Stimulated activated naive CD8-positive, alpha-beta T cell treated with anti-CD3 and anti-CD28 coated beads, Interleukin-15, Interleukin-2, amounts not matched to agents 100 U/mL and 50 U/mL, for 24 hours (primary cell): ENCODE measurements around the gene MB.
"Not testable (repeated sequence)": the region's sequence is repeated elsewhere in the genome, so short reads cannot be mapped to it uniquely, and the experiment has no call there.

ENCODE experiments used
- ATAC-seq: fragments of 150-1000 bp; cut with Tn5 transposase; one replicate; pipeline ENCODE4 v1.10.0; 2021
- DNase-seq: peaks from one replicate; pipeline ENCODE4 v3.0.0; 2021

Gene MB

DNA sequence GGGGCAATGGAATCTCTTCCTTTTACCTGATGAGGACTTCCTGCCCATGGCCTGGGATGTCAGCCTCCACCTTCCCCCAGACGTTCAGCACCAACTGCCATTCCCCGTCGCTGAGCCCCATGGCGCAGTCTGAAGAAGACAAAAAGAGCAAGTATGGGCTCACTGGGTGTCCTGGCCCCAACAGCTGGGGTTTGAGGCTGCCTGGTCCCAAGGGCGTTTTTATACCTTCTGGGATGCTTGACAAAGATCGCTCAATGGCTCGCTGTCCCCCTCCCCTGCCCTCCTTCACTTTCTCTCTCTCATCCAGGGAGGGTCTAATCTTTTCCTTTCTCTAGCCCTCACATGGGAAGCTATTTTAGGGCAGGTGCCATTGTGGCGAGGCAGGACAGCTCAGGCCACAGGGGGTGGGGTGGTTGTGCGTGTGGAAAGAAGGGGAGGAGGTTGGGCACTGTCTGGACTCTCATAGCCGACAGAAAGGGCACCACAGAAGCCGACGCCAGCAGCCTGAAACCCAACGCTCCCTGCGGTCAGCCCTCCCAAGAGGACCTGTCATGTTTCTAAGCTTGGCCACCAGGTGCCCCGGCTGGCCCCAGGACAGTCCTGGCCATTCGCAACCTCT is at the start of gene MB:
MB (minus strand) TSS at position 193 of the 619 bp plus-strand sequence; CDS start at position 121, 72 bp downstream.
- ATAC-seq (no peak), DNase-seq (no peak)

DNA sequence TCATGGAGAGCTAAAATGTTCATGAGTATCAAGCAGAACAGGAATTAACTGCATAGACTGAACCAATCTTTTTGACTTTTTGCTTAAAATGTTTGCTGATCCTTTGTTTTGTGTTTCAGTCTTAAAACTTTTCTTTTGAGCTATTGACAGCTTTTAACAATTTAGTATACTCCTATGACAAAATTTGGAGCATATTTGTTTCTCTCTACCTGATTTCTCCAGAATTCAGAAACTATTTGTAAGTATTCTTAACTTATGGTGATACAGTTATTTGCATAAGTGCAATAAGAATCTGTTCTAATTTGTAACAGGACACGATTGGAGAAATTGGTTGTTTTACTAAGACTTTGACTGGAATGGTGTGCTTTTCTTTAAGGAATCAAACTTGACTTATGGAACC is 49.6 kb upstream of the MB start:
- ATAC-seq, DNase-seq: not testable (repeated sequence)

DNA sequence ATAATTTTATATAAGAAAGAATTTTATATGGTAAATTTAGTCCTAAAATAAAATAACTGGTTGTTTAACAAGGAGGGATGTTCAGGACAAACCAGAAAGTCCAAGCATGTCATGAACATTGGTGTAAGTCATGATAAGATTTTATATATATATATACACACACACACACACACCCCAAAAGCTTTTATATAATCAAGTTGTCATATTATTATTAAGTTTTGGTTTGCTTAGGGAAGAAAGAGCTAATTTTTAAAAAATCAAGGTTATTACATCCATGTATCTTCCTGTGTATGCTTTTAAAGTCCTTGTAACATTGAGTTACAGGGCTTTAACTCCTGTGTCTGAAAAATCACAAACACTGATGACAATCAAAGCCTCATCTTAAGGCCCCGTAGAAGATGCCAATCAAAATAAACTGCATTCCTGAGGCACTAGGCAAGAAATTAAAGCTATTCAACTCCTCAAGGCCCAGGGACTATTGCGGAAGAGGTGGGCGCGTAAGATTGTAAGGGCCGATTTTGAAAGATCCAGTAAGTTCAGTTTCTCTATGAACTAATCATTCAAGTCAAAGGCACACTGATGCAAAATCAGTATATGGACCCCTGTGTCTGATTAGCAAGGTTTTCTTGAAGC is 47.9 kb upstream of the MB start:
- DNase-seq = no peak

DNA sequence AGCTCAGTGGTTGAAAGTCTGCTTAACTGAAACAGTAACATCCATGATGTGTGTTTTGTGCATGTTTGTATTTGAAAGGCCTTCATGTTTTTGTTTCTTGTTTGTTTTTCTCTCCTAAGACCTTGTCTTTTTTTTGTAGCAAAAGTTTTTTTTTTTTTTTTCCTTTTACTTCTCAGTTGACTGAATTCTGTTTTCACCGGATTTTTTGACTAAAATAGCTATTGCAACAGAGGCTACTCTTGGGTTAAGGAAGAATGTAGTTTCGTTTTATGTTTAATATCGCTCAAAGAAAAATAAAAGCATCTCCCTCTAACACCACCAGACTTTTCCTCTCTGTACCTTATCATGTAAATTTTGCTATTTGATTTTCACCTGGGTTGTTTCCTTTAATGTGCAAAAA is 46.2 kb upstream of the MB start:
- ATAC-seq (no peak), DNase-seq (no peak)

More for the DNA sequence above, 47.9 kb upstream of the MB start:
- no peak for ATAC-seq

DNA sequence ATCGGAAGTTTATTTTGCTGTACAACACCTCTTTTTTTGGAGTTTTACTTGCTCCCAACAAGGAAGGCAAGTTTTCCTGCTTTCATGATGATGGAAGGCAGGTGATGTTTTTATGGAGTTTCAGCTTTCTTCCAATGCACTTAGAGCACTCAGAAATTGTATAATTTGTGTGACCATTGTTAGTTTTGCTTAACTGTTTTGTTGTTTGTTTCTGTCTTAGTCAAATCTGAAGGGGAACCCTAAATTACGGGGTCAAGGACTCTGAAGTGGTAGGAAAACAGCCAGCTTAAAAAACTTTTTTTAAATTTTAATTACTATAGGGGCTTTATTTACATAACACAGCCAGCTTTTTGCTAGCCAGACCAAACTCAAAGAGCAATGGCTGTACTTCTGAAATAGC is 45.8 kb upstream of the MB start:
- ATAC-seq (no peak), DNase-seq (no peak)

DNA sequence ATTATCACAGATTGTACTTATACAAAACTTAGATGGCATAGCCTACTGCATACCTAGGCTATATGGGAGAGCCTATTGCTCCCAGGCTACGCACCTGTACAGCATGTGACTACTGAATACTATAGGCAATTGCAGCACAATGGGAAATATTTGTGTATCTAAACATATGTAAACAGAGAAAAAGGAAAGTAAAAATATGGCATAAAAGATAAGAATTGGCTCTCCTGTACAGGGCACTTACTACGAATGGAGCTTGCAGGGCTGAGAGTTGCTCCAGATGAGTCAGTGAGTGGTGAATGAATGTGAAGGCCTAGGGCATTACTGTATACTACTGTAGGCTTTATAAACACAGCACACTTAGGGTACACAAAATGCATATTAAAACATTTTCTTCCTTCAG is 44.3 kb upstream of the MB start:
- no peak for DNase-seq
- peak; percentile 68 for ATAC-seq

DNA sequence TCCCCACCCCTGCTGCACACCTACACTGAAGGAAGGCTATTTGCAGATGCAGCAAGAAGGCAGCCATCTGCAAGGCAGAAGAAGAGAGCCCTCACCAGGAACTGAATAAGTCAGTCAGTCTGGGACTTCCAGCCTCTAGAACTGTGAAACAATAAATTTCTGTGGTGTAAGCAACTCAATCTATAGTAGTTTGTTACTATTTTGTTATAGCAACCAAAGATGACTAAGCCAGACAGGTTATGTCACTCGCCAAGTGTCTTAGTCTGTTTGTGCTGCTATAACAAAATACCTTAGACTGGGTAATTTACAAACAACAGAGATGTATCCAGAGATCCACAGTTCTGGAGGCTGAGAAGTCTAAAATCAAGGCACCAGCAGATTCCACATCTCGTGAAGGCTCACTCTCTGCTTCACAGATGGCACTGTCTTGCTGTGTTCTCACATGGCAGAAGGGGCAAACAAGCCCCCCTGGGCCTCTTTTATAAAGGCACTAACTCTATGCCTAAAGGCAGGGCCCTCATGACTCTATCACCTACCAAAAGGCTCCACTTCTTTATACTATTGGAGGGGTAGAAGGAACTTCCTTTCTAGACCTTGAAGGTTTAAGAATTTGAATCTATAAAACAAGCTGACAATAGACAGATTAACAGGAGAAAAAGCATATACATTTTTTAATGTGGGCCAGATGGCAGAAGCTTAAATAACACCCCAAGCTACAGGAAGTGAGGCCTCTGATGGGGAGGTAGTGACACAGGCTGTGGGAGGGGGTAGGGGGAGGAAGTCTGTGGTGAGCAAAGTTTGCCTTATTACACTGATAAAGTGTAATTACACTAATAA is 43.4 kb upstream of the MB start:
- DNase-seq (peak; percentile 39), ATAC-seq (peak; percentile 79)

DNA sequence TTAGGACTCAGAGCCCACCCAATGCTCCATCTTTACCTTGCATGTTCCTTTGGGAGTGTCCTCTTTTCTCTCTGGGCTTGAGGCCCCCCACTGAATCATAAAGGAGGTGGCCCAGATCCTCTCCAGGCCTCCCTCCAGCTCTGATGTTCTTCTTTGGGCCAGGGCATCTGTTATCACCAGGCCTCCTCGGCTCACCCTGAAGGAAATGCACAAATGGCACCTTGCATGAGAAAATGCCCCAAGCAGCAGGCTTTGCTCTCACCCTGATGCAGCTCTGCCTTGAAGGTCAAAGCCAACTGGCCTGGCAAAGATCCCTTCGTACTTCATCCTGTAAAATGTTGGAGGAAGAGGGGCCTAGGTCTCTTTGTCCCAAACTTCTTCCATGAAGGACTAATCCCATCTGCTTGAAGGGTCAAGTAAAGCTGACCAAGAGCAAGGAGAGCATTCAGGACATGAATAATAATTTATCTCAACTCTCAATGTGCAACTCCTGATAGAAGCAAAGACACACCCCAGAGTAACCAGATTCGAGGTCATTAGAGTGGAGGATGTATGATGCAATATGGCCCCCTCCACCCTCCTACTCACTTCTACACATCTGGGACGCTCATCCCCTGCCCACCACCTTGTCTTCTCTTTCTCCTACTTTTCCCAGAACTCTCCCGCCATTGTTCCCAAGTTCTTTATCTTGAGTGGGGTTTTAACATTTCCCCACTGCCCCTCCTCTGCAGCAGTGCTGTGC is 40.6 kb upstream of the MB start:
- ATAC-seq (no peak), DNase-seq (no peak)

DNA sequence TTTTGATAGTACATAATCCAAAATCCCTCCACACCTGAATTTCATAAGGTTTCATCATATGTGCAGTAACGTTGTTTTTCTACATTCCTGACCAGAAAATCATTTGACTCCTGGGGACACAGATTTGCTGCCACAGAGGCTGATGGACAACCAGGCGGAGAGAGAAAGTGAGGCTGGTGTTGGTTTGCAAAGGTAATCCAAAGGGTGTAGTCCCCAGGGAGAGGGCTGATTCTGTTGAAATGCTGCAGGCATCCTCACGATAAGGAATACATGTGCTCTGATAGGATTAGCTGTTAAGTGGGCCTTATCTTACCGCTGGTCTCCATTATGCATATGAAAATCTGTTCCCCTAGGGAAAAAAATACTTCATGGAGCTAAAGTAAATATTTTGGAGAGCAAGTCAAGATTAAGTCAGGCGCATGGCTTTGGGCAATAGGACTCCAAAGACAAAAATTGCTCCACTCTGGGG is 39.2 kb upstream of the MB start:
- no peak for DNase-seq
- ATAC-seq = no peak

DNA sequence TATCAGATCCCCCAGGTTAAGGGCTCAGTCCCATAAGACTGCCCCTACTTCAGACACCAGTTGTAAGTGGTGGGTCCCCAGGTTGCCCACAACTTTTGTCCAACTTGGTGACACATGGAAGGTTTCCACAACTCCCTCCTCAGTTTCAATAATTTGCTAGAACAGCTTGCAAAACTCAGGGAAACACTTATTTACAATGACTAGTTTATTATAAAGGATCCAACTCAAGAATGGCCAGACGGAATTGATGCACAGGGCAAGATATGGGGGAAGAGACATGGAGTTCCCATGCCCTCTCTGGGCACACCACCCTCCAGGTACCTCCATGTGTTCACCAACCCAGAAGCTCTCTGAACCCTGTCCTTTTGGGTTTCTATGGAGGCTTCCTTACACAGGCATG is 36.7 kb upstream of the MB start:
- no peak for ATAC-seq
- DNase-seq = no peak

DNA sequence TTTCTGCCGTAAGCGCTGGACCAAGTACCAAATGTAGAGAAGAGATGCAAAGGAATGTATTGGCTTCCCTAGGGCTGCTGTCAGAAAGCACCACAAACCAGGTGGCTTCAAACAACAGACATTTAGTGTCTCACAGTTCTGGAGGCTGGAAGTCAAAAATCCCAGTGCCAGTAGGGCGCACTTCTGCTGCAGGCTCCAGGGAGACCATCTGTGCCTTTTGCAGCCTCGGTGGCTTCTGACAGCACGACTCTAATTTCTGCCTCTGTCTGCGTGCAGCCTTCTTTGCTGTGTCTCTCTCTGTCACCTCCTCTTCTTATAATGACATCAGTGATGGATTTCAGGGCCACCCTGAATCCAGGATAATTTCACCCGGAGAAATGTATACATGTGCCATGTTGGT is 34.0 kb upstream of the MB start:
- DNase-seq (no peak), ATAC-seq (no peak)

DNA sequence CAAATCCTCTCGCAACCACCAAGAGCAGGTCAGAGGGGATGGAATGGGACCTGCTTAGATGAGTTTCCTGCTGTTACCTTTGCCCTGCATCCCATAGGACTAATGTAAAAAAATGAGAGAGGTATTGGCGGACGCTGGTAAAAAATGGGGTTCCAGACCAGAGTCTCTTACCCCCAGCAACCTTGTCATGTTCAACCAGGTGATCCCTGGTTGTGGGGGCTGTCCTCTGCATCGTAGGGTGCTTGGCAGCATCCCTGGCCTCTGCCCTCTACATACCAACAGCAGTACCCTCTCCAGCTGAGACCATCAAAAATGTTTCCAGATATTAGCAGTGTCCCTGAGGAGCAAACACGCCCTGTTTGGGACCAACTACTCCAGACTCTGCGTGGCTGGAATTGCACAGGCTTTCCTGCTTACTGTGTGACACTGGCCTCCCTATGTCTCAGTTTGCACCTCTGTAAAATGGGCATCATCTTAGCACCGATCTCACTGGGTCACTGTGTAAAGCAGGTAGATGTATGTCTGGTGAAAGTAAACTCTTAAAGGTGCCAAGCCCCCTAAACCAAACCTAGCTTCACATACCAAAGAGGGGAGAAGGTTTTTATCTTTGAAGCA is 32.6 kb upstream of the MB start:
- DNase-seq (no peak), ATAC-seq (no peak)

DNA sequence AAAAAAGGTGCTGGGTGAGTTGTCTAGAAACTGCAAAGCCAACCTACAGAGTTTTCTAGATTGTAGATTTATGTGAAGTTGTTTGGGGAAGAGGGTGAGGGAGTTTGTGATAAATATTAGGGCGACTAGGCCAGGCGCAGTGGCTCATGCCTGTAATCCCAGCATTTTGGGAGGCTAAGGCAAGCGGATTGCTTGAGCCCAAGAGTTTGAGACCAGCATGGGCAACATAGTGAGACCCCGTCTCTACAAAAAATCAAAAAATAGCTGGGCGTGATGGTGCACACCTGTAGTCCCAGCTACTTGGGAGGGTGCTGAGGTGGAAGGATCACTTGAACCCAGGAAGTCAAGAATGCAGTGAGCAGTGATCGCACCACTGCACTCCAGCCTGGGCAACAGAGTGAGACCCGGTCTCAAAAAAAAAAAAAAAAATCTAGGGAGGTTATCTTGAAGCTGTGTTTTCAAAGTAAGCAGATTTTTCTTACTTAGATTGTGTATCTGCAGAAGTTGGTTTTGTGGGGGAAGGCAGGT is 32.0 kb upstream of the MB start:
- ATAC-seq (no peak), DNase-seq (no peak)

DNA sequence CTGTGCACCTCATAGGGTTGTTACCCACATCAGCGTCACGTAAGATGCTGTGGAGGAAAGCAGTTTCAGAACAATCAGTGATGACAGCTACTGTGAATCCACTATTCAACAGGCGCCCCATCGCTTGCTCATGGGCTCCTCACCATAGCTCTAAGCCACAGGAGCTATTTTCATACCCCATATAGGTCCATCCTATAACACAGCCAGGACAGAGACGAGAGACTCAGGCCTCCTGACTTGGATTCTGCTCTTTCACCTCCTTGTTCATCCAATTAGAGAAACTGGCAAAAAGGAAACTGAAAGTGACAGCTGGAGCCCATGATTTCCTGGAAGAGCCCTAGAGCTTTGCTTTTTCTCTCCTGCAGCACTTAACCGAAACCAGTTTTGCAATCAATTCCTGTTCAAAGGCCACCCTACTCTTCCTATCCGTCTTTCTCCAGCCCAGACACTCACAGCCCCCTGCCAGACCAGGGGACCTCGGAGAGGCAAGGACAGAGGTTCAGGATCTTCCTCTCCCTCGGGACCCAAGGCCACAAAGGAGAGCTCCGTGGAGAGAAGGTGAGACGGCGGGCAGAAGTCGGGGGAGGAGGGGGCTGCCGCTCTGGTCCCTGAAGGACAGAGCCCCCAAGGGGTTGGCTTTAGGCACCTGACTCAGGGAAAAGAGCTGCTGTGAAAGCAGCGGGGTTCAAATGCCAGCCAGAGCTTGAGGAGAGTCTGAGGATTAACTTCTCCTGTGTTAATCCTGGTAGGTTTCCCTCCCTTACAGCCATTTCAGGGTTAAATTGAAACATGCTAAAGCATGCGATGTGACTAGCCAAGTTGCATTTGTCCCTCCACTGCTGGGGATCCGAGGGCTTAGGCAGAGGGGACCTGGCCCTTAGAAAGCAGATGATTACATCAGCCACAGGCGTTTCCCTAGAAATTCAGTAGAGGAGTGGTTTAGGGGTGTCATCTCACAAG is 31.2 kb upstream of the MB start, which contains the start of gene APOL6:
APOL6 (plus strand) TSS at position 381 of the 960 bp plus-strand sequence. CDS start 7,980 bp downstream, outside the sequence.
- DNase-seq = peak; percentile 57
- ATAC-seq = peak; percentile 84

DNA sequence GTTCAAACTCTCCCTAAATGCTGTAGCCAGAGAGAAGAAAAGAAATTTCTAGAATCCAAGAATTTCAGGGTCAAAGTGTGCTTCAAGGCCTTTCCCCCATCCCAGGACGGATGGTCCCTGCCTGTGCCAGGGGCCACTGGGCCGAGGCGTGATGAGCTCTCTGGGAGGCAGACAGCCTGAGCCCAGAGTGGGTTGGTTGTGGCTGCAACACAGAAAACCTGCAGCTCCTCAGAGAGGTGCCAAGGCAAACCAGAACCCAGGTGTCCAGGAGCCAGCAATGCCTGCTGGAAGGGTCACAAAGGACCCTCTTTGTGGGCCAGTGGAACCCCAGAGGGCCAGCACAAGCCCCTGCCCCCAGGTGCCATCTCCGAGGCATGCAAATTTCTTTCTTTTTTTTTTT is 28.5 kb upstream of the MB start:
- DNase-seq = no peak
- no peak for ATAC-seq

DNA sequence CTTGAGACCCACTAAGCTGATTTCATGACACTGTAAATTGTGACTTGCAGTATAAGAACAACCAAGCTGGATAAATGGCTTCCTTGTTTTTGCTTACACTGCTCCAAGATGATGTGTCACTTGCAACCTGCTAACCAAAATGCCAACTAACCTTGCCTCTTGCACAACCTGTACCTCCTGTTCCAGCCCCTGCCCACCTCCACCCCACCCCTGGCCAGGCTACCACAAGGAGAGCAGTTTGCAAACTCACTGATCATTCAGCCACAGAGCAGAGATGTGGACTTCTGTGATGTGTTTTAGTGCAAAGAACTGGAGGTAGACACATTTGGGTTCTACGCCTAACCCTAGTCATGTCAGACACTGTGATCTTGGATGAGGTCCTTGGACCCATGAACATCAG is 26.9 kb upstream of the MB start:
- ATAC-seq = no peak

DNA sequence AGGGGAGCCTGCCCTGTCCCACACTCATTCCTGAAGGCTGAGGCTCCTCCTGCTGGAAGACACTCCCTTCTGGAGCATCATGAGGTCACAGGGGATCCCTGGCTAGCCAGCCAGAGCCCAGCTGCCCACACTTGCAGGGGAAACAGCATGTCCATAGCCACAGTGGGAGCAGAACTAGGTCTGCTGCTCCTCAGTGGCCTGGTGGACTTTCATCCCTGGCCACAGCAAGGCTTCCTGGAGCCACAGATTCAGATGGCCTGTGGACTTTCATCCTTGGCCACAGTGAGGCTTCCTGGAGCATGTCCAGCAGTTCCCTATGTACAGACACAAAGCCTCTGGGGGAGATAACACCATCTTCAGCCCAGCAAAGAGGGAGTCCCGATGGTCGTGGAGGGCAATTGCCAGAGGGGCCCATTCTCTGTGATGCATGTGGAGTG is 25.2 kb upstream of the MB start:
- no peak for DNase-seq
- ATAC-seq = no peak

More for the DNA sequence above, 26.9 kb upstream of the MB start:
- DNase-seq = no peak

DNA sequence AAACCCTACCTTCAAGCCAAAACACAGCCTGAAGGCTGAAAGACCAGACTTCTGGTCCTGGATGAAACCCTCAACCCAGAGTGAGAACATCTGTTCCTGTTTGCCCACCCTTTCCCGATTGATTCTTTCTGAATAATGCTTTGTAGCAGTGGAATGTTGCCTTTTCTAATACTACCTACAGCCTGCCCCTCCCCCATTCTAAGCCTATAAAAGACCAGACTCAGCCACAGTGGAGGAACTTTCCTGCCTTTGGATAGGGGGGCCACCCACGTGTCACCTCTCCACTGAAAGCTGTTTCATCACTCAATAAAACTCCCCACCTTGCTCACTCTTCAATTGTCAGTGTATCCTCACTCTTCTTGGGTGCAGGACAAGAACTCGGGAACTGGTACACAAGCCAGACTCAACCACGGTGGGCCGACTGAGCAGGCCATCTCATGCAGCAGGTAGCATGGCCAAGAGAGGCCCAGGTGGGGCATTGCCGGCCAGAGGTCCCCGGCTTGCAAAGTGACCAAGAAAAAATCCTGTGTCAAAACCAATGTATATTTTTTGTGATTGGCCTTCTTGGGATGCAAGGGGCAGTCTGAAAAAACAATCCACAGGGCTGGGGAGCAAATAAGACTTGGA is 24.5 kb upstream of the MB start:
- DNase-seq (no peak), ATAC-seq (no peak)

DNA sequence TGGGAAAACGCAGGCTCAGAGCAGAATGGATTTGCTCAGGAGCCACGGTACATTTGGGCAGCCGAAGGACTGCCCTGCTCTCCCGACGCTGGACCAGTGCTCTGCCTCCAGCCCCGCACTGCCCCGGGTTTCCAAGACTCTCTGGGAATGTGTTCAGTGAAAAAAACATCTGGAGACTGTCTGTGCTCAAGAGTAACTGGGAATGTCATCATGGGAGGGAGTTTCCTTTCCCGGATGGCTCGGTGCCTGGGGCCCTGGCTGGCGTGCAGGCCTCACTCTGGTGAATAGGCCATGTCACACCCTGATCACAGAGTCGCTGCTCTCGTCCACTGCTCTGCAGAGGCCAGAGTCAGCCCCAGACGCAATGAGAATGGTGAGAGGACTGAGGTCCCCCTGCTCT is 21.3 kb upstream of the MB start:
- no peak for ATAC-seq
- no peak for DNase-seq

DNA sequence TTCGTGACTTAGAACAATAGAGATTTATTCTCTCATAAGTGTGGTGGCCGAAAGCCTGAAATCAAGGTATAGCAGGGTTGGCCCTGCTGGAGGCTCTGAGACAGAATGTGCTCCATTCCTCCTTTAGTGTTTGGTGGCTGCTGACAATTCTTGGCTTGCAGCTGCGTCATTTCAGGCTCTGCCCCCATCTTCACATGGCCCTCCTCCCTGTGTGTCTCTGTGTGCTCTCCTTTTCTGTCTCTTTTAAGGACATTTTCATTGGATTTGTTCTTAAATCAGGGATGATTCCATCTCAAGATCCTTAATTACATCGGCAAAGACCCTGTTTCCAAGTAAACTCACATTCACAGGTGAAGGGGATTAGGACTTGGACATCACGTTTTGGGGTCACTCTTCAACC is 20.9 kb upstream of the MB start:
- no peak for ATAC-seq
- DNase-seq = no peak
